ENCODE results near the gene OR51T1.
"Not testable (repeated sequence)": the region's sequence is repeated elsewhere in the genome, so short reads cannot be mapped to it uniquely, and the experiment has no call there.

OR51T1 gene, protein sequence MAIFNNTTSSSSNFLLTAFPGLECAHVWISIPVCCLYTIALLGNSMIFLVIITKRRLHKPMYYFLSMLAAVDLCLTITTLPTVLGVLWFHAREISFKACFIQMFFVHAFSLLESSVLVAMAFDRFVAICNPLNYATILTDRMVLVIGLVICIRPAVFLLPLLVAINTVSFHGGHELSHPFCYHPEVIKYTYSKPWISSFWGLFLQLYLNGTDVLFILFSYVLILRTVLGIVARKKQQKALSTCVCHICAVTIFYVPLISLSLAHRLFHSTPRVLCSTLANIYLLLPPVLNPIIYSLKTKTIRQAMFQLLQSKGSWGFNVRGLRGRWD

DNA sequence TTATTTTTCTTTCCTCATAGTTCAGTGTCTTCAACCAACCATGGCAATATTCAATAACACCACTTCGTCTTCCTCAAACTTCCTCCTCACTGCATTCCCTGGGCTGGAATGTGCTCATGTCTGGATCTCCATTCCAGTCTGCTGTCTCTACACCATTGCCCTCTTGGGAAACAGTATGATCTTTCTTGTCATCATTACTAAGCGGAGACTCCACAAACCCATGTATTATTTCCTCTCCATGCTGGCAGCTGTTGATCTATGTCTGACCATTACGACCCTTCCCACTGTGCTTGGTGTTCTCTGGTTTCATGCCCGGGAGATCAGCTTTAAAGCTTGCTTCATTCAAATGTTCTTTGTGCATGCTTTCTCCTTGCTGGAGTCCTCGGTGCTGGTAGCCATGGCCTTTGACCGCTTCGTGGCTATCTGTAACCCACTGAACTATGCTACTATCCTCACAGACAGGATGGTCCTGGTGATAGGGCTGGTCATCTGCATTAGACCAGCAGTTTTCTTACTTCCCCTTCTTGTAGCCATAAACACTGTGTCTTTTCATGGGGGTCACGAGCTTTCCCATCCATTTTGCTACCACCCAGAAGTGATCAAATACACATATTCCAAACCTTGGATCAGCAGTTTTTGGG is at the start of gene OR51T1:
Gene OR51T1 (plus strand): TSS at position 41 of the 641 bp plus-strand sequence. CDS start 0 bp downstream, at position 41.
- no peak for DNase-seq

DNA sequence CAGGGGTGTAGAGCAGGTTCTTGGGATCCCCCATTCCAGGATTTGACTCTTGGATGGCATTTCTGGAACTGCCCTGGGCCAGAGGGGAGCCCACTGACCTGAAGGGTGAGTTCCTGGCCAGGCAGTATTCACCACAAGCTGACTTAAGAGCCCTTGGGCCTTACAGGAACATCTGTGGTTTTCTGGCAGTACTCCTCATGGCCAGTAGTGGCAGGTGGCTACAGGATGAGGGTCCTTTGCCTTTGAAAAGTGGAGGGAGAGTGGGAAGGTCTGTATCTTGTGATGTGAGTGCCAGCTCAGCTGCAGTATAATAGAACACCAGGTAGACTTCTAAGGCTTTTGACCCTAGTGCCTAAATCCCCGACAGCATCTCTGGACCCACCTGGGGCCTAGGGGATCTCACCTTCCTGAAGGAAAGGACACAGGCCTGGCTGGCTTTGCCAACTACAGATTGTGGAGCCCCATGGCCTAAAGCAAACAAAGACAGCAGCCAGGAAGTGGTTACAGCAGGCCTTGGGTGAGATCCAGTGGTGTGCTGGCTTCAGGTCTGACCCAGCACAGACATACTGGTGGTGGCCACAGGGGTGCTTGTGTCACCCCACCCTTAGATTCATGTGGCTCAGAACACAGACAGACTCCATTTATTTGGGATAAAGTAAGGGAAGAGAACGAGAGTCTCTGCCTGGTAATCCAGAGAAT is 41.7 kb upstream of the OR51T1 start:
- DNase-seq = no peak

GRCh38 chr11:4848908-4849532 is 32.7 kb upstream of the OR51T1 start, which contains the start of gene OR51S1:
Gene OR51S1, minus strand, starts transcription at chr11:4849208. Its CDS starts 0 bp downstream, at chr11:4849208.
- no peak for DNase-seq

- DNase-seq = no peak
Observed at GRCh38 chr11:4851033-4851432, 30.7 kb upstream of the OR51T1 start.

DNA sequence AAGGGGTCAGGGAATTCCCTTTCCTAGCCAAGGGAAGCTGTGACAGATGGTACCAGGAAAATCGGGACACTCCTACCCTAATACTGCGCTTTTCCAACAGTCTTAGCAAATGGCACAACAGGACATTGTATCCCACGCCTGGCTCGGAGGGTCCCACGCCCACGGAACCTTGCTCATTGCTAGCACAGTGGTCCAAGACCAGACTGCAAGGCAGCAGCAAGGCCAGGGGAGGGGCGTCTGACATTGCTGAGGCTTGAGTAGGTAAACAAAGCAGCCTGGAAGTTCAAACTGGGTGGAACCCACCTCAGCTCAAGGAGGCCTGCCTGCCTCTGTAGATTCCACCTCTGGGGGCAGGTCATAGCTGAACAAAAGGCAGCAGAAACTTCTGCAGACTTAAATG is 27.4 kb upstream of the OR51T1 start:
- not testable (repeated sequence) for DNase-seq

DNA sequence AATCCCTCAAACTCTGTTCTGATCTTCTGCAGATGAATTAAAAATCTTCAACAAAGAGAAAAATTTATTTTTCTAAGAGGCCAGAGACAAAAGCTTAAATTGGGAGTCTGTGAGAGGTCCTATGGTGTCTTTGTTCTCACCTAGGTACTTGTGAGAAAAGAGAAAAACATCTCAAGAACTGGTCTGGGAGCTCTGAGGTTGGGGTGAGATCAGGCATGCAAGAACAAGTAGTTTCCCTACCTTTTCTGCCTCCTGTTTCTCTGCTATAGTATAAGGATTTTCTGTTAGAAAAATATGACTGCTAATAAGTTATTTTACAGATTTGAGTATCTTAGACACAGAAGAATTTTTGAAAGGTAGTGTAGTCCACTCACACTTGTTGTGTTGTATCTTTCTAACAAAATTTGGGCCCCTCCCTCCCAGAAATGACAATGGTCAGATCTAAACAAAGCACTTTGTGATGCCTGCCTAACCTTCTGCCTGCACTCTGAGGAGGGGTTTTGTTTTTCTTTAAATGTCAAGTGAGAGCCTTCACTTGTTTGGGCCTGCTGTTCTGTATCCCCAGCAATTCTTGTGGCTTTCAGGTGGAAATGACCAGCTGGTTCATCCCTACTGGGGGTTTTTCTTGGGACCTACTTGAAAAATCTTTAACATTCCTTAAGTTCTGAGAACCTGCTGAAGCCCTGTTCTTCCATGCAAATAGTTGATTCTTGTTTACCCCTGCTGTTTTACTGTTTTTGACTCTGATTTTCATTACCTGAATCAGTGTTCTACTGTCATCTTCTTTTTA is 19.1 kb upstream of the OR51T1 start:
- DNase-seq = no peak

DNA sequence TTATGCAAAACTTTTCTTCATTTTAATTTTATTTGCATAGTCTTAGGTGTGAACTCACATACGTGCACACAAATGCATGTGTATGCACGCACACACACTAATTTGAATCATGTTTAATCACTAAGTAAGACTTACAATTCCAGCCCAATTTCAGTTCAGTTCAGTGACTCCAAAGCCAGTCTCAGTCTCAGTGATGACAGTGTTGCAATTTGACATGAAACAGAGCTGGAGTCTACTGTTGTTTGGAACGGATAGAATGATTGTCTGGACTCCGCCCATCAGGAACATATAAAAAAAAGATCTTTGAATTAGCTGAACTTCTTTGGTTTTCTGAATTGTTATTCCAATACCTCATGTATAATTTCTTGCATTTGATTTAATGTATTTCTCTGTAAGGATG is 17.8 kb upstream of the OR51T1 start:
- DNase-seq = no peak

DNA sequence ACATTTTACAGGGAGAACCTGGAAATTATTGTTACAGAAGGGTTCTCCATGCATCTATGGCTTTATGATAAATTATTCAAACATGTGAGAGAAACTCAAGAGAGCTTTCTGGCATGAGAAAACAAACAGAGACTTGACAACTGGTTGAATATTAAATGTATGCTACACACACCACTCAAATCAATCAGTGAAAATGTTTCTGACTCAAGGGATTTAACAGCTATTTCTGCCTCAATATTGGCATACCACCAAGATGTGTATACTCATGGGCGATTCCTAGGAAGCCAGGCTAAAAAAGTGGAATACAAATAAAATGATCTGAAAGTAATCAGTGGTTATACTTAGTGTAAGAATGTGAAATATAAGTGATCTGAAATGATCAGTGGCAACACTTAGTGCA is 15.8 kb upstream of the OR51T1 start:
- DNase-seq = no peak

DNA sequence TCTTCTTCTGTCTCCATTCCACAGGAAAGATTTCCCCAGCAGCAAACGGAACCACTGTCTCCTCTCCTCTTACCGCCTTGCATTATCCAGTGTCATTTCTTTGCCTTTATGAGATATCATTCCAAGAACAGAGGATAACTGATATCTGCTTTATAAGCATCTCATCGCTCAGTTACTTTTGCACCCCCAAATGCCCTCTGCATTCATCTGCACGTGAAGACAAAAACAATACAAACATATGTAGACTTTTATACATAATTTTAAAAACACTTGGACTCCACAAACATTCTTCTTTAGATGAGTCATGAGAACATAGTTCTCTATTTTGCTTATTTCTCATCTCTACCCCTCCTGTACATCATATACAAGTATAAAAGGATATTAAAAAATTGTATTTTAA is 512 bp upstream of the OR51T1 start:
- no peak for DNase-seq

GRCh38 chr11:4882543-4882942 is 843 bp downstream of the OR51T1 start:
- DNase-seq = no peak

GRCh38 chr11:4884361-4884760 is 2.7 kb downstream of the OR51T1 start:
- DNase-seq = no peak

DNA sequence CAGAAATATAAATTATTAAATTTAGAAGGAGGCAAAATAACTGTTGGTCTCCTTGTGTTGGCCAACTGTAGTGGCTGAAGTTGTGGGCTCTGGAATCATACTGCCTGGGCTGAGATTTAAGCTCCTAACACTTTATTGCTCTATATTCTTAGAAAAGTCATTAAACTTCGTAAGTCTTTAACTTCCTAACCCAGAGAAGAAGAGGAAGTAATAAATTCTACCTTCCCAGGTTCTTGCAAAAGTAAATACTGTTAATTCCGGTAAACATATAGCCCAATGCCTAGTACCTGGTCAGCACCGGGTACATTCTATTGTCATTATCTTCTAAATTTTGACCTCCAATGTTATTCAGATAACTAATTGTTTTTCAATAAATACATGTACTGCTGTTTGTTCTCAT is 4.5 kb downstream of the OR51T1 start:
- DNase-seq = no peak

- DNase-seq = no peak
Observed at GRCh38 chr11:4887591-4887990, 5.9 kb downstream of the OR51T1 start.

DNA sequence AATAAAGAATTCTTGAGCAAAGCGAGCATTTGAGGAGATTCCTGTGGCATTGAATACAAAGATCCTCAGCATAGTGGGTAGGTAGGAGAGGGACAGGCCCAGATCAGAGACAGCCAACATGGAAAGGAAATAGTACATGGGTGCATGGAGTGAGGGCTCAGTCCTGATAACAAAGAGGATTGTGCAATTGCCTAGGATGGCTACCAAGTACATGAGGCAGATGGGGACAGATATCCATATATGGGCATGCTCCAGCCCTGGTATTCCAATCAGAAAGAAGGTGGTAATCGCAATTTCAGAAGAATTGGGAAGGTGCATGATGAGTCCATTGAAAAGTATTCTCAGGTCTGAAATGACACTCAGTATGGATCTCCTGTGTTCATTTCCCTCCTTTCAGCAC is 8.6 kb downstream of the OR51T1 start:
- DNase-seq = no peak

DNA sequence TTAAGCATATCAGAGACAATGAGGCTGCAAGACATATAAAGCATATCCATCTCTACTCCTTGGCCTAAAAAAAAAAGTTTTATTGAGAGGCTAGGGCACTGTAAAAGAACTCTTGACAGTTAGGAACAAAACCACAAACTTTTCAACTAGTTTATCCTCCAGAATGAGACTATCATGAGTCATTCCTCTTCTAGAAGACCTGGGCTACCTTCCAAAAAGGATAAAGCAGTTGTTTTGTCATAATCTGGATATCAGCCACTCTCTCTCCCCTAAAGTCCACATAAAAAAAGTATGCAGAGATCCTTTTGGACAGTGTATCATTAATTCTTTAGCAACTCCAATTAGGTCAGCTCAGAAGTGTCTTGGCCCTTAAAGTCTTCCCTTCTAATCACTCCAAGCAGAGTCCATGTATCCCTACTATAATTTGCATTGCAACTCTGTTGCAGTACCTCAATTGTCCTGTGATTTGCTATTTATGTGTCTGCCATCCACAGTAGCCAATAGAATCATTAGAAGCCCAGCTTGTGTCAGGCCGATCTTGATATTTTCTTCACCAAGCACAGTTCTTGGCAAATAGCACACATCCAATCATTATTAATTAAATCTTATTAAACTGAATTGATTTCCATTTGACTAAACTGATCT is 10.4 kb downstream of the OR51T1 start:
- DNase-seq = no peak

- no peak for DNase-seq
Observed at GRCh38 chr11:4903484-4903883, 21.8 kb downstream of the OR51T1 start, which contains the start of gene OR51A7. Gene OR51A7, plus strand, starts transcription at chr11:4903783. Its CDS starts 3,587 bp downstream, at chr11:4907370.

DNA sequence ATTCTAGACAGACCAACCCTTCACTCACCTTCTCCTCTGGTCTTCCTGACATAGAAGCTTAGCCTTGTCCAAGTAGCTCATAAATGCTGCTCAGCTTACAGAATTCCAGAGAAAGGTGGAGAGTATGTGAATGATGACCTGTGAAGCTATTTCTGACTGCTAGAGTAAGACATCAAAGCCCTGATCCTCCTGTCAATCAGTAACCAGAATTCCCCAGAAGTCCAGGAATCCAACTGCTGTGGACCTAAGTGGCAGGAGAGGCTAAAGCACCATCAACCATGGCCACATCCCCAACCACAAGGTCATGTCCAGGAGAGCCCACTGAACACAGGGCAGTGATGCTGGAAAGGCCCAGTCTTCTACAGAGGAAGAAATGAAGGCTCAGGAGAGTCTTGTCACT is 34.9 kb downstream of the OR51T1 start:
- no peak for DNase-seq

- DNase-seq = no peak
Observed at GRCh38 chr11:4919250-4919649, 37.5 kb downstream of the OR51T1 start, which contains the start of gene OR51G2. Gene OR51G2, minus strand, starts transcription at chr11:4919350. Its CDS starts 3,687 bp downstream, at chr11:4915663.

- no peak for DNase-seq
Observed at GRCh38 chr11:4921796-4922195, 40.1 kb downstream of the OR51T1 start.

DNA sequence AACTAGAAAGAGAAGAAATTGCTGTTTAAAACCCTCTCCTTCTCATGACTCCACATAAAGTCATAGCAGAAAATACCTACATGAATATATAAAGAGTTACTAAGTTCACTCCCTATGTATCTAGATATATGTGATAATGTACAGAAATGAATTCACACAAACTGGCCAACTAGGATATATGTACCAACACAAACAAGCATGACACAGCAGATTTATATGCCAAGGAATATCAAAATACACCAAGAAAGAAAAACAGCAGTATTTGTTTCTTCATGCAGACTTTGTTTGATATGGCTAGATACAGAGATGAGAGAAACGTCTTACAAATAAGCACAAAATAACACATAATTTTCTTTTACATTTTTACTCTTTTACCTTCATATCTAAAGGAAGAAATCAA is 40.6 kb downstream of the OR51T1 start:
- DNase-seq = no peak

GRCh38 chr11:4924239-4924638 is 42.5 kb downstream of the OR51T1 start, which contains the start of gene OR51G1:
Gene OR51G1, minus strand, starts transcription at chr11:4924339. Its CDS starts 0 bp downstream, at chr11:4924339.
- DNase-seq = no peak

- no peak for DNase-seq
Observed at GRCh38 chr11:4926608-4927007, 44.9 kb downstream of the OR51T1 start.
